ENCODE results near the gene MAL.

The MAL gene

DNA sequence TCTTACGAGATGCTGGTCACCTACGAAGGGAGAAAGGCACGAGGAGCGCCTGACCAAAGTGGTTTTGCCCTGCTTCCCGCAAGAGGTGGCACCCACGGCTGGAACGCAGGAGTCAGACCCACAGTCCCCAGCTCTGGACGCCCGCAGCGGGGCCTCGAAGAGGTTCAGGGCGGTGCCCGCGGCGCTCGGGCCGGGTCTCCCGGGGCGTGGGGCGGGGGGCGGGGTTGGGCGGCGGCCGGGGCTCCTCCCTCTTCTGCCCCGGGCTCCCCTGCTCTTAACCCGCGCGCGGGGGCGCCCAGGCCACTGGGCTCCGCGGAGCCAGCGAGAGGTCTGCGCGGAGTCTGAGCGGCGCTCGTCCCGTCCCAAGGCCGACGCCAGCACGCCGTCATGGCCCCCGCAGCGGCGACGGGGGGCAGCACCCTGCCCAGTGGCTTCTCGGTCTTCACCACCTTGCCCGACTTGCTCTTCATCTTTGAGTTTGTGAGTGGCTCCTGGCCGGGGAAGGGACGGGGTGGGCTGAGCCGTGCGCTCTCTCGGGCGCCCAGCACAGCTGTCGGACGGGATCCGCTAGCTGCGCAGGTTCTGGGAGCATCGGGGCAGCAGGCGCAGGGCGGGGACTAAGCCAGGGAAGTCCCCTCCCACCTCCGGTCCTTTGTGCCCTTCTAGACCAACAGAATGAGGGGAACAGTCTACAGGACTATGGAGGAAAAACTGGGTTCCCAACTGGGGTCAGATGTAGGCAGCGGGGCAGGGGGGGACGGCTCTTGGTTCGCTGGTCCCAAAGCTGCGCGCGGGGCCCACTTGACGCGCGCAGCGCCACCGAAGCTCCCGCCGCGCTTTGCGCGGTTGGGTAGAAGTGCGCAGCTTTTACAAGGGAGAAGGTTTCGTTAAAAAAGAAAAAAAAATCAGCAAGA is at the start of gene MAL:
MAL (plus strand) TSS at position 303 of the 914 bp plus-strand sequence; CDS start at position 388, 85 bp downstream.
- Histone ChIP-seq H3K27me3 (peaks cover 53 to 73% (median 62%) of the 10 kb centered on the region in 11 experiments), H3K4me2 (peak within 1 kb of the TSS; percentile 57 to 88 (median 79)), H3K9ac (0 out of 22 replicates have a peak within 1 kb of the TSS, but pooled peaks of 1 of the 11 experiments have one; percentile 2), H3K27ac (no peak within 1 kb of the TSS), H3K4me1 (peaks cover 6 to 20% (median 17%) of the 10 kb centered on the region in 10 experiments; a peak in 13 of 20 replicates), H3K9me3 (replicated peaks in 1 of 11) (no peaks in the 10 kb centered on the region), H3K36me3 (no peaks in the 10 kb centered on the region), H3K4me3 (peak within 1 kb of the TSS; percentile 34 to 66 (median 51); a peak in 19 of 20 replicates), H4K20me1 (peaks cover 0 to 40% (median 13%) of the 10 kb centered on the region in 11 experiments; a peak in 11 of 22 replicates)
- TF ChIP-seq Cebpa-rat (IDR thresholded peaks at IDR 0.05) = no peak

DNA sequence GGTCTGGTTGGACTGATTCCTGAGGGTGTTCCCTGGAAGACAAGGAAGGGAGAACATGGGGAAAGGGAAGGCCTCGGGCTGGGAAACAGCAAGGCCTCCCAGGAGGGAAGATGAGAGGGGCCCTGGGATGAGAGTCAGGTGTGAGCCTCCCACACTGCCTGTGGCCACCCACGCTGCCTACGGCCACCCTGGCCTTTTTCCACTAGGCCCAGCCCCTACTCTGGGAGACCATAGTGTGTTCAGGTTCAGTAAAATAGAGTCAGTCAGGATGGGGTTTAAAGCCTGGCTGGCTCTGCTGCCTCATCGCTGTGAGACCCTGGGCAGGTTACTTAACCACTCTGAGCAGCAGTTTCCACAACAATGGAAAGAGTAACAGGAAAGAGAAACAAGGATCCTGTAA is 47.7 kb upstream of the MAL start:
- Histone ChIP-seq H3K4me3 (no peak overlapping the region), H3K36me3 (no peaks in the 10 kb centered on the region), H3K4me1 (peaks cover 0 to 8% (median 6%) of the 10 kb centered on the region in 10 experiments; a peak in 16 of 20 replicates), H3K27ac (no peak overlapping the region), H3K9ac (no peak overlapping the region), H3K9me3 (replicated peaks in 1 of 11) (no peaks in the 10 kb centered on the region), H3K27me3 (no peaks in the 10 kb centered on the region), H3K4me2 (no peak overlapping the region), H4K20me1 (no peaks in the 10 kb centered on the region; a peak in 2 of 22 replicates)
- no peak for TF ChIP-seq Cebpa-rat (IDR thresholded peaks at IDR 0.05)

DNA sequence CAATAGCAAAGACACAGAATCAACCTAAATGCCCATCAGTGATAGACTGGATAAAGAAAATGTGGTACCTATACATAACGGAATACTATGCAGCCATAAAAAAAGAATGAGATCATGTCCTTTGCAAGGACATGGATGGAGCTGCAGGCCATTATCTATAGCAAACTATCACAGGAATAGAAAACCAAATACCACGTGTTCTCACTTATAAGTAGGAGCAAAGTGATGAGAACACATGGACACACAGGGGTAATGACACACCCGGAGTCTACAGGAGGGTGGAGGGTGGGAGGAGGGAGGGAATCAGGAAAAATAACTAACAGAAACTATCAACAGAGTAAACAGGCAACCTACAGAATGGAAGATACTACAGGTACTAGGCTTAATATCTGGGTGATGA is 46.6 kb upstream of the MAL start:
- Histone ChIP-seq H3K4me1 (peaks cover 0 to 16% (median 13%) of the 10 kb centered on the region in 10 experiments; a peak in 16 of 20 replicates), H3K9me3 (replicated peaks in 1 of 11) (no peaks in the 10 kb centered on the region), H3K9ac (no peak overlapping the region), H4K20me1 (no peaks in the 10 kb centered on the region; a peak in 2 of 22 replicates), H3K36me3 (no peaks in the 10 kb centered on the region), H3K27ac (no peak overlapping the region), H3K4me2 (no peak overlapping the region), H3K4me3 (no peak overlapping the region), H3K27me3 (no peaks in the 10 kb centered on the region)
- no peak for TF ChIP-seq Cebpa-rat (IDR thresholded peaks at IDR 0.05)

DNA sequence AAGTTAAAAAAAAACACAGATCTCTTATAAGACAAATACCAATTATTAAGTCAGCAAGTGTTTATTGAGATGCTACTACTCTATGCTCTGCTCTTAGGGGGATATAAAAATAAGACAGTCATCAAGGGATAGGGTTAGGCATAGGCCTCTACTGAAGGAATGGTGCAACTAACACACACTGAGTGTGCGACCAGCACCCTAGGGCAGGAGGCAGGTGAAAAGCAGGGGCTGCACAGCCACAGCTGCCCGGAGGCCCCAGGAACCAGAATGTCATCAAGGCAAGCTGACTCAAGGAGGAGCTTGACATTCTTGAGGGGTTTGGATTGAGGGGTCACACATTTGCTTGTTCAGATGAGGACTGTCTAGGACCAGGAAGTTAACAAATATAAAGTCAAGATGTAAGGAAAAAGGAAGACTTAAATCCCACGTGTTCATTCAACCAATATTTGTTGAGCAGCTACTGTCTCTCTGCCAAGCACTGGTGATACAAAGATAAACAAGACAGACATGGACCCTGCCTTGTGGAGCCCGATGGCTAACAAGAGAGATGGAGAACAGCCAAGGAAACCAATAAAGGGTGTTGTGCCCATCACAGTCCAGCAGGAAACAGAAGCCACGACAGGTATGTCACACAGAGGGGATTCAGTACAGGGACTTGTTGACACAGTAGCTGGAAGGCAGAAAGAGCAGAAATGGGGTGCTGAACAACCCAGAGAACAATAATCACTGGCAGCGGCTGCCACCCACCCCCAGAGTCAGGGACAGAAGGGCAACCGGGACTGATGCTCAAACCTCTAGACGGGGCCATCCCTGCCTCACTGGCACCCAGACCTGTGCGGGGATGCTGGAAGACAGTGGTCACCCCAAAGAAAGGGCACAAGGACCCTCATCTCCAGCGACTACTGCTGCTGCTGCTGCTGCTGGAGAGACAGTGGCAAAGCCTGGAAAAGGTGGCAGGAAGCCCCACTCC is 45.8 kb upstream of the MAL start:
- no peaks in the 10 kb centered on the region for H3K9me3 ChIP-seq (replicated peaks in 1 of 11)
- no peaks in the 10 kb centered on the region for H3K36me3 ChIP-seq
- TF ChIP-seq Cebpa-rat (IDR thresholded peaks at IDR 0.05) = no peak
- no peaks in the 10 kb centered on the region; a peak in 2 of 22 replicates for H4K20me1 ChIP-seq
- H3K9ac ChIP-seq = no peak overlapping the region
- no peak overlapping the region for H3K4me2 ChIP-seq
- no peak overlapping the region for H3K4me3 ChIP-seq
- no peaks in the 10 kb centered on the region for H3K27me3 ChIP-seq
- peaks cover 0 to 16% (median 13%) of the 10 kb centered on the region in 10 experiments; a peak in 16 of 20 replicates for H3K4me1 ChIP-seq
- H3K27ac ChIP-seq = no peak overlapping the region

DNA sequence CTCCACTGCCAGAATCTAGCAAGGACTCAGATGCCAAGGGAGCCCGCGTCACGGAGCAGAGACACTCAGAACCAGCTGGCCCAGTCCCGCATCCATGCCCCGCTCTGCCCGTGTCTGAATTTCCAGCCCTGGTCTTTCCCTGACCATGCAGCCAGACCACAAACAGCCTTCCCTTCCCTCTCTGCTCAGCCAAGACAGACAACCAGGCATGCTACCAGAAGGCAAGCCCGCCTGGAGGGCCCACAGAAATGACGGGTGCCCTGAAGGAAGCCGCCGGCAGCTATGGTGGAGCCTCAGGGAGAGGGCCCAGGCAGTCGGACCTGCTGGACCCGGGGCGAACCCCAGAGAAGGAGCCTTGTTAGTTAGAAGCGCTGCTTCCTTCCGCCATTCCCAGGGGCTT is 45.1 kb upstream of the MAL start:
- H3K9me3 ChIP-seq (replicated peaks in 1 of 11) = no peaks in the 10 kb centered on the region
- no peaks in the 10 kb centered on the region; a peak in 2 of 22 replicates for H4K20me1 ChIP-seq
- H3K27me3 ChIP-seq = no peaks in the 10 kb centered on the region
- no peak overlapping the region for H3K27ac ChIP-seq
- H3K4me2 ChIP-seq = no peak overlapping the region
- no peak overlapping the region for H3K9ac ChIP-seq
- H3K4me1 ChIP-seq = peaks cover 0 to 16% (median 13%) of the 10 kb centered on the region in 10 experiments; a peak in 16 of 20 replicates
- H3K36me3 ChIP-seq = no peaks in the 10 kb centered on the region
- no peak for TF ChIP-seq Cebpa-rat (IDR thresholded peaks at IDR 0.05)
- no peak overlapping the region for H3K4me3 ChIP-seq

DNA sequence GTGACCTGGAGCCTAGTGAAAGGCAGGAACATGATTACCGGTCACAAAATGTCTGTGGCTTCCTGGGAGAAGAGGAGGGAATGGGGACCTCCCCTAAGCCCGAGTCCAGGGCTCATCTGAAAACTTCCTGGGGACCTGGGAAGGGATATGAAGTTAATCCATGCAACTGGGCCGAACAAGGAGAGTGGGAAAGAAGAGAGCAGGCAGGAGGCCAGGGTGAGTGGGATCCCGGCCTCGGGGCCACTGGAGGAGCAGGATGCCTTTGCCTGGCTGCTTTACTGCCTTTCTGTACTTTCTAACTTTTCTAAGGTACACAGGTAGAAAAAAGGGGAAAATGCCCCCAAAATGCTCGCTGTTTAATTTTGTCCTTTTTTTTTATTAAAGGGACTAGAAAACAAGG is 43.4 kb upstream of the MAL start:
- Histone ChIP-seq H3K4me3 (no peak overlapping the region), H3K9ac (no peak overlapping the region), H3K4me2 (peak overlapping the region in 5 of 11 experiments; percentile 45 to 64 (median 58); a peak in 7 of 22 replicates), H4K20me1 (no peaks in the 10 kb centered on the region; a peak in 2 of 22 replicates), H3K27me3 (no peaks in the 10 kb centered on the region), H3K4me1 (peaks cover 0 to 18% (median 14%) of the 10 kb centered on the region in 10 experiments; a peak in 16 of 20 replicates), H3K27ac (no peak overlapping the region), H3K9me3 (replicated peaks in 1 of 11) (no peaks in the 10 kb centered on the region), H3K36me3 (no peaks in the 10 kb centered on the region)
- no peak for TF ChIP-seq Cebpa-rat (IDR thresholded peaks at IDR 0.05)

DNA sequence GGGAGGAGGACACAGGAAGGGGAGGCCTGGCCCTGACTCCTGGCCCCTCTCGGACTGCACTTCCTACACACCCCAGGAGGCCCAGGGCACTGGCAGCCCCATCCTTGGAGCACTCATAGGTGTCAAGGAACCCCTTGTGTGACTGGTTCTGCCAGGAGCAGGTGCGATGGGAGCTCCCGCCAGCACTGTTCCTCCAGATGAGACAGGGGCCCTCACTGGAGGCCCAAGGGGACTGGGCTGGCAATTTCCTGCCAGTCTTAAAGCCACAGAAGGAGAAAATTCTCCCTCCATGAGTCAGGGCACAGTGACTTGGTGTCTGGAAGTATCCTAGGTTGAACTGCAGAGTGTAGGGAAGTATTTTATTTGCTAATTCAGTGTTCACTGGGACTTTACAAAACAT is 42.8 kb upstream of the MAL start:
- Histone ChIP-seq H3K36me3 (no peaks in the 10 kb centered on the region), H3K27me3 (peaks cover 0 to 5% (median 0%) of the 10 kb centered on the region in 11 experiments; a peak in 1 of 22 replicates), H3K4me1 (peaks cover 0 to 22% (median 14%) of the 10 kb centered on the region in 10 experiments; a peak in 16 of 20 replicates), H3K4me2 (peak overlapping the region in 10 of 11 experiments; percentile 21 to 64 (median 46); a peak in 13 of 22 replicates), H3K27ac (no peak overlapping the region), H3K9me3 (replicated peaks in 1 of 11) (no peaks in the 10 kb centered on the region), H3K9ac (no peak overlapping the region), H4K20me1 (no peaks in the 10 kb centered on the region; a peak in 2 of 22 replicates), H3K4me3 (no peak overlapping the region)
- no peak for TF ChIP-seq Cebpa-rat (IDR thresholded peaks at IDR 0.05)

DNA sequence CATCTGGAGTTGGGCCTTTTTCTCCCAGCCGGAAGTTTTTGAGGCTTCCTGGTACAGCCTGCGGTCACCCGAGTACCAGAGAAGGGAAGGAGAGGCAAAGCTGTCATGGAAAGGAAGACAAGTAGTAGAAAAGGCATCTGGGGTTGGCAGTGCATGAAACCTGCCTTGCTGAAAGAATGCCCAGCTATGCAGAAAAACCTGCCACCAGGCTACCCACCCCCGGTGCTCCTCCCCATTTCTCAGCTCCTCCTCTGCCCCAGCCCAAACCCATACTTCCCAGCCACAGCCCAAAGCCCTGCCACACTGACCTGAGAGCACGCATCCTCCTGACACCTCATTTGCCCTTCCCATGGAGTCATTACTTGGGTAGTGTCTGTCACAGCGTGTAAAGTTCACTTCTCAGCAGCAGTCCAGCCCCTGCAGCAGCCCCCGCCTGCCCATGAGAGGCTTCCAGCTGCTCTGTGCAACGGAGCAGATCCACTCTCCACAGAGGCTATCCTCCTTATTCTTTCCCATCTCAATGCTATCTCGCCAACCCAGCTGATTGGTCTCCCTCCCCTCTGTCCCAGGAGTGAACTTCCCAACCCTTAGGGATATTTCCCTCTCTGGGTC is 40.4 kb upstream of the MAL start:
- no peak overlapping the region for H3K9ac ChIP-seq
- H3K4me1 ChIP-seq = peaks cover 0 to 22% (median 14%) of the 10 kb centered on the region in 10 experiments; a peak in 16 of 20 replicates
- H3K27me3 ChIP-seq = peaks cover 0 to 26% (median 17%) of the 10 kb centered on the region in 11 experiments; a peak in 15 of 22 replicates
- H4K20me1 ChIP-seq = no peaks in the 10 kb centered on the region; a peak in 3 of 22 replicates
- TF ChIP-seq Cebpa-rat (IDR thresholded peaks at IDR 0.05) = no peak
- H3K4me2 ChIP-seq = no peak overlapping the region
- H3K36me3 ChIP-seq = no peaks in the 10 kb centered on the region
- H3K4me3 ChIP-seq = no peak overlapping the region
- no peak overlapping the region for H3K27ac ChIP-seq
- H3K9me3 ChIP-seq (replicated peaks in 1 of 11) = no peaks in the 10 kb centered on the region
